Endodermal cell (in vitro differentiated cells): ENCODE data around the gene METTL21A. TPM values are rescaled to one million over a fixed set of nuclear protein-coding genes. Genes with fewer than 3 reads are reported as not detected.
A peak's percentile ranks its signal among the peaks of the same experiment; 100 is the strongest.

ENCODE experiments used
- DNase-seq: peaks from one replicate; pipeline ENCODE4 v3.0.0-alpha.2; 2017
- H3K27ac ChIP-seq: 2 replicates; pipeline ENCODE4 v1.5.1; 2013; ENCODE audit warnings: mild to moderate bottlenecking, low read depth, low read length, moderate library complexity
- H3K27me3 ChIP-seq: 2 replicates; pipeline ENCODE4 v1.6.1; 2013; ENCODE audit warnings: mild to moderate bottlenecking, low read length, moderate library complexity; ENCODE audit not compliant: insufficient read depth, control insufficient read depth, poor library complexity, severe bottlenecking
- H3K36me3 ChIP-seq: 2 replicates; pipeline ENCODE4 v1.7.0; 2013; ENCODE audit warnings: mild to moderate bottlenecking, low read length, moderate library complexity; ENCODE audit not compliant: control insufficient read depth, insufficient read depth
- H3K4me1 ChIP-seq: one replicate; pipeline ENCODE4 v1.7.0; 2013; ENCODE audit warnings: low read length; ENCODE audit not compliant: control insufficient read depth, insufficient read depth
- H3K4me3 ChIP-seq: 2 replicates; pipeline ENCODE4 v1.5.1; 2013; ENCODE audit warnings: mild to moderate bottlenecking, low read length, moderate library complexity
- H3K9ac ChIP-seq: 2 replicates; pipeline ENCODE4 v1.6.1; 2013; ENCODE audit warnings: mild to moderate bottlenecking, low read length, moderate library complexity; ENCODE audit not compliant: poor library complexity, severe bottlenecking; ENCODE audit errors: extremely low read depth
- H3K9me3 ChIP-seq: 2 replicates; pipeline ENCODE4 v1.6.1; 2013; ENCODE audit warnings: mild to moderate bottlenecking, low read length, moderate library complexity; ENCODE audit not compliant: control insufficient read depth
- H3K27ac Mint-ChIP-seq: 2 replicates; pipeline ENCODE4 v1.8.0; 2020; ENCODE audit warnings: mixed read lengths
- H3K27me3 Mint-ChIP-seq: 2 replicates; pipeline ENCODE4 v1.8.0; 2021; ENCODE audit warnings: mild to moderate bottlenecking, mixed read lengths; ENCODE audit not compliant: insufficient read depth
- H3K36me3 Mint-ChIP-seq: 2 replicates; pipeline ENCODE4 v1.8.0; 2020; ENCODE audit warnings: low read depth, mixed read lengths
- H3K4me1 Mint-ChIP-seq: 2 replicates; pipeline ENCODE4 v1.8.0; 2020; ENCODE audit warnings: mixed read lengths
- H3K4me3 Mint-ChIP-seq: 2 replicates; pipeline ENCODE4 v1.8.0; 2020; ENCODE audit warnings: mild to moderate bottlenecking, moderate library complexity, mixed read lengths
- H3K9me3 Mint-ChIP-seq: 2 replicates; pipeline ENCODE4 v1.8.0; 2020; ENCODE audit warnings: mild to moderate bottlenecking, mixed read lengths
- WGBS, 2 experiments: methylation state at CpG; one replicate each; pipeline versions ENCODE4 v1.1.5 to v1.1.7; 2013; ENCODE audit warnings: missing lambda C conversion rate in 2 of 2, mixed read lengths in 1 of 2; ENCODE audit not compliant: insufficient coverage in 1 of 2, insufficient read length in 1 of 2; 5-methylcytosine and 5-hydroxymethylcytosine counted together
- total RNA-seq, 2 donors: library from RNA; stranded (reverse); fragmentation: NEBNext Ultra II Directional in 1 of 2; extraction: Animal tissue kit (Norgen Biotek cat#: 25700) in 1 of 2; gene quantifications; 2 replicates in 1 of 2; 3 replicates in 1 of 2; pipeline ENCODE4 v1.2.1, GENCODE V29; 2021
- TF ChIP-seq, protein P1 (sequence below): fragments of 200-600 bp; sonication (generic); conservative IDR thresholded peaks from 2 replicates; pipeline ENCODE4 v1.5.0; 2021; ENCODE audit warnings: antibody characterized with exemption, mild to moderate bottlenecking

METTL21A gene
- total RNA-seq, 2 donors from 2014 or later: 43.4 to 61.2 TPM

DNA sequence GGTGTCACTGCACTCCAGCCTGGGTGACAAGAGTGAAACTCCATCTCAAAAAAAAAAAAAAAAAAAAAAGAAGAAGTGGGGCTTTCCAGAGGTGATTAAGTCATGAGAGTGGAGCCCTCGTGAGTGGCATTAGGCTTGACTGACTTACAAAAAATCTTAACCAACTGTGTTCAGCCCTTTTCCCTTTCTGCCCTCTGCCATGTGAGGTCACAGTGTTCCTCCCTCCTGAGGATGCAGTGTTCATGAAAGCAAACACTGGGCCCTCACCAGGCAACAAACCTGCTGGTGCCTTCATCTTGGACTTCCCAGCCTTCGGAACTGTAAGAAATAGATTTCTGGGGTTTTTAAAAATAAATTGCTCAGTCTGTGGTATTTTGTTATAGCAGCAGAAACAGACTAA is 37.0 kb upstream of the METTL21A start:
- H3K4me3 Mint-ChIP-seq: no peak overlapping the region
- H3K4me1 Mint-ChIP-seq: peaks cover 10% of the 10 kb centered on the region
- H3K36me3 ChIP-seq: no peaks in the 10 kb centered on the region
- H3K9ac ChIP-seq: no peak overlapping the region
- peaks cover 8% of the 10 kb centered on the region for H3K27me3 Mint-ChIP-seq
- no peak overlapping the region for H3K27ac Mint-ChIP-seq
- WGBS, 2 experiments: 97% methylated on average over 2 of the region's 2 CpGs; no CpG with 5 or more reads in 1 of the 2 experiments
- H3K9me3 Mint-ChIP-seq: no peaks in the 10 kb centered on the region
- no peak overlapping the region for H3K4me3 ChIP-seq
- H3K4me1 ChIP-seq: no peaks in the 10 kb centered on the region
- TF ChIP-seq, protein P1, sequence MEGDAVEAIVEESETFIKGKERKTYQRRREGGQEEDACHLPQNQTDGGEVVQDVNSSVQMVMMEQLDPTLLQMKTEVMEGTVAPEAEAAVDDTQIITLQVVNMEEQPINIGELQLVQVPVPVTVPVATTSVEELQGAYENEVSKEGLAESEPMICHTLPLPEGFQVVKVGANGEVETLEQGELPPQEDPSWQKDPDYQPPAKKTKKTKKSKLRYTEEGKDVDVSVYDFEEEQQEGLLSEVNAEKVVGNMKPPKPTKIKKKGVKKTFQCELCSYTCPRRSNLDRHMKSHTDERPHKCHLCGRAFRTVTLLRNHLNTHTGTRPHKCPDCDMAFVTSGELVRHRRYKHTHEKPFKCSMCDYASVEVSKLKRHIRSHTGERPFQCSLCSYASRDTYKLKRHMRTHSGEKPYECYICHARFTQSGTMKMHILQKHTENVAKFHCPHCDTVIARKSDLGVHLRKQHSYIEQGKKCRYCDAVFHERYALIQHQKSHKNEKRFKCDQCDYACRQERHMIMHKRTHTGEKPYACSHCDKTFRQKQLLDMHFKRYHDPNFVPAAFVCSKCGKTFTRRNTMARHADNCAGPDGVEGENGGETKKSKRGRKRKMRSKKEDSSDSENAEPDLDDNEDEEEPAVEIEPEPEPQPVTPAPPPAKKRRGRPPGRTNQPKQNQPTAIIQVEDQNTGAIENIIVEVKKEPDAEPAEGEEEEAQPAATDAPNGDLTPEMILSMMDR: no peak
- no peaks in the 10 kb centered on the region for H3K9me3 ChIP-seq
- no peak overlapping the region for H3K27ac ChIP-seq
- no peaks in the 10 kb centered on the region for H3K27me3 ChIP-seq
- DNase-seq: no peak
- H3K36me3 Mint-ChIP-seq: no peaks in the 10 kb centered on the region

DNA sequence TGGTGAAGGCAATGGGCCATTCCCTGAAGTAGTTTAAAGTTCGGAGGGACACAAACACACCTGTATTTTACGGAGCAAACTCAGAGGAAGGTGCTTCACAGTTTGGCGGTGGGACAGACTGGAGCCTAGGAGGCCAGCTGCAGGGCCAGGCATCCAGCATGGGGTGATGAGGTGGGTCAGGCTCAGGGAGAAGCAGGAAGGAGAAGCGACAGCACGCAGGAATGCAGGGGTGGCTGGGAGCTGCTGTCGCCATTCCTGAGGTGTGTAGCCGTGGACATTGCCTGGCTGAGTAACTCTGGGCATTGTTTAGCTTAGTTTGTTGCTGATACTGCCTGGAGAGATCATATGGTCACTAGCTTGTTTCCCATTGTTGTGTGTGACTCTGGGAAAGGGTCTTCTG is 35.8 kb upstream of the METTL21A start:
- TF ChIP-seq, protein P1: no peak
- H3K4me1 Mint-ChIP-seq: peaks cover 10% of the 10 kb centered on the region
- H3K36me3 Mint-ChIP-seq: no peaks in the 10 kb centered on the region
- no peaks in the 10 kb centered on the region for H3K9me3 ChIP-seq
- H3K27ac ChIP-seq: no peak overlapping the region
- H3K27ac Mint-ChIP-seq: peak overlapping the region; percentile 49
- H3K4me3 Mint-ChIP-seq: no peak overlapping the region
- no peak overlapping the region for H3K4me3 ChIP-seq
- H3K9ac ChIP-seq: no peak overlapping the region
- no peaks in the 10 kb centered on the region for H3K36me3 ChIP-seq
- H3K27me3 ChIP-seq: no peaks in the 10 kb centered on the region
- peak; percentile 65 for DNase-seq
- H3K27me3 Mint-ChIP-seq: peaks cover 8% of the 10 kb centered on the region
- H3K9me3 Mint-ChIP-seq: no peaks in the 10 kb centered on the region
- 66 to 83% methylated on average over 6 to 7 of the region's 7 CpGs for WGBS, 2 experiments
- no peaks in the 10 kb centered on the region for H3K4me1 ChIP-seq

DNA sequence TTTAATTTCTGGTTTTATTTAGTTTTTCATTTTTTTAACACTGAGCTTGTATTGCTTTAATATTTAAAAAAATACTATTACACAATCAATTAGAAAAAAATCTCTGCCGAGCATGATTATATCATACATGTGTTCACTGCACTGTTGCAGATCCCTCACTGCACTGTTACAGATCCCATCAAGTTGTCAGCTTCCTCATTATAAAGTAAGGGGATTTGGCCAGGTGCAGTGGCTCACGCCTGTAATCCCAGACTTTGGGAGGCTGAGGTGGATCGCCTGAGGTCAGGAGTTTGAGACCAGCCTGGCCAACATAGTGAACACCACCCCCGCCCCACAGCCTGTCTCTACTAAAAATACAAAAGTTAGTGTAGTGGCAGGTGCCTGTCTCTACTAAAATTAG is 33.0 kb upstream of the METTL21A start:
- H3K27me3 ChIP-seq: no peaks in the 10 kb centered on the region
- TF ChIP-seq, protein P1: no peak
- H3K27ac Mint-ChIP-seq: no peak overlapping the region
- no peak overlapping the region for H3K4me3 ChIP-seq
- H3K4me1 Mint-ChIP-seq: peaks cover 10% of the 10 kb centered on the region
- H3K4me1 ChIP-seq: no peaks in the 10 kb centered on the region
- H3K9ac ChIP-seq: no peak overlapping the region
- no peaks in the 10 kb centered on the region for H3K36me3 Mint-ChIP-seq
- no peaks in the 10 kb centered on the region for H3K9me3 Mint-ChIP-seq
- no peak for DNase-seq
- H3K9me3 ChIP-seq: no peaks in the 10 kb centered on the region
- WGBS, 2 experiments: 80 to 94% methylated on average over 2 to 4 of the region's 4 CpGs
- no peaks in the 10 kb centered on the region for H3K36me3 ChIP-seq
- H3K27me3 Mint-ChIP-seq: peaks cover 8% of the 10 kb centered on the region
- no peak overlapping the region for H3K27ac ChIP-seq
- no peak overlapping the region for H3K4me3 Mint-ChIP-seq
